NCI-H510A treated with DMSO at 0.1 percent for 48 hours (cell line): ENCODE measurements around the gene KLHL2.
"Not testable (repeated sequence)": the region's sequence is repeated elsewhere in the genome, so short reads cannot be mapped to it uniquely, and the experiment has no call there.

Experiments used
- DNase-seq: peaks from one replicate; lab custom pipeline; 2025; lab: John Stamatoyannopoulos, UW

The KLHL2 gene, protein sequence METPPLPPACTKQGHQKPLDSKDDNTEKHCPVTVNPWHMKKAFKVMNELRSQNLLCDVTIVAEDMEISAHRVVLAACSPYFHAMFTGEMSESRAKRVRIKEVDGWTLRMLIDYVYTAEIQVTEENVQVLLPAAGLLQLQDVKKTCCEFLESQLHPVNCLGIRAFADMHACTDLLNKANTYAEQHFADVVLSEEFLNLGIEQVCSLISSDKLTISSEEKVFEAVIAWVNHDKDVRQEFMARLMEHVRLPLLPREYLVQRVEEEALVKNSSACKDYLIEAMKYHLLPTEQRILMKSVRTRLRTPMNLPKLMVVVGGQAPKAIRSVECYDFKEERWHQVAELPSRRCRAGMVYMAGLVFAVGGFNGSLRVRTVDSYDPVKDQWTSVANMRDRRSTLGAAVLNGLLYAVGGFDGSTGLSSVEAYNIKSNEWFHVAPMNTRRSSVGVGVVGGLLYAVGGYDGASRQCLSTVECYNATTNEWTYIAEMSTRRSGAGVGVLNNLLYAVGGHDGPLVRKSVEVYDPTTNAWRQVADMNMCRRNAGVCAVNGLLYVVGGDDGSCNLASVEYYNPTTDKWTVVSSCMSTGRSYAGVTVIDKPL

DNA sequence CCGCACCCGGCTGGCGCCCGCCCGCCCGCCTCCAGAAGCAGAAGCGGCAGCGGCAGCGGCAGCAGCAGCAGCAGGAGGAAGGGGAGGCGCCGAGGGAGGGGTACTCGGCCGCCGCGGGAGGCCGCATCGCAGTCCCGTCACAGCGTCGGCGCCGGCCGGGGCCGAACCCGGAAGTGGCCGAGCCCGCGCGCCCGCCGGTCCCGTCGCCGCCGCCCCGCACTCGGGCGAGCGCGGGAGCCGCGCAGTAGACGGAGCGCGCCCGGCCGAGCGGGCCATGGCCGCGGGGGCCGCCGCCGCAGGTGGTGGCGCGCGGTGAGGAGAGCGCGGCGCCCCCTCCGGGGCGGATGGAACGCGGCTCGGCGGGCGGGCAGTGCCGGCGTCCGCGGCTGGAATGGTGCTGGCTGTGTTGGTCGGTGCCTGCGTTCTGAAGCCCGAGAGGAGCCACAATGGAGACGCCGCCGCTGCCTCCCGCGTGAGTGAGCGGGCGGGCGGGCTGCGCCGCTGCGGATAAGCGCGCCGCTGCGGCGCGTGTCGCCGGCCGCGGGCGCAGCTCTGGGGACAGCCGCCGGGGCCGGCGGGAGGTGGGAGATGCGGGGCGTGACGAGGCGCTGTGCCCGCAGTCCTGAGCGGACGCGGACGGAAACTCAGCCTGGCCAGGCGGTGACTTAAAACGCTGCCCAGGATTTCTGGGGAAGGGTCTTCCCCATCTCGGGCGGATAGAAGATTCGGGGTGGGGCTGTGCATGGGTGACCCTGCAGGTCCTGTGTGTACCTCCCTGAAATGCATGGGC, at the start of gene KLHL2:
TSS of gene KLHL2 (plus strand) at position 131 of the 790 bp plus-strand sequence. CDS start at position 447, 316 bp downstream.
- peak; percentile 7 for DNase-seq

GRCh38 chr4:165158762-165159161, 48.6 kb upstream of the KLHL2 start:
- DNase-seq, result no peak

DNA sequence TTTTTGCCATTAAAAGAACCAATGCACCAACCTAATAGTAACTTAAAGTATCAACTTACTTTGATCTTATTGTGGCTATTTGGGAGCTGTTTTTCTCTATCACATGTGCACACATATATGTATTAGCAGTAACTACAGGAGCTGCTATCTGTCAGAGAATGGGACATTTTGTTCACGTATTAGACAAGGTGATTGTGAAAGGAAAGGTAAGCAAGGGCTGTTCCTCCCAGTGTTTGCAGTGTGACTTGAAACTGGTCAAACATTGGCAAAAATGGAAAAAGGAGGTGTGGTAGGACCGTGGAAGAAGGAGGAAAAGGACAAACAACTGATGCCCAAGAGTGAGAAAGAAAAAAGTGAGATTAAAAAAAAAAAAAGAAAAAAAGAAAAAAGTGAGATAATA, 43.1 kb upstream of the KLHL2 start:
- DNase-seq, result no peak

- DNase-seq, result not testable (repeated sequence)
Observed at GRCh38 chr4:165166872-165167271, 40.5 kb upstream of the KLHL2 start.

- no peak for DNase-seq
Observed at GRCh38 chr4:165167650-165168049, 39.7 kb upstream of the KLHL2 start.

- DNase-seq, result no peak
Observed at GRCh38 chr4:165170819-165171218, 36.5 kb upstream of the KLHL2 start.

DNA sequence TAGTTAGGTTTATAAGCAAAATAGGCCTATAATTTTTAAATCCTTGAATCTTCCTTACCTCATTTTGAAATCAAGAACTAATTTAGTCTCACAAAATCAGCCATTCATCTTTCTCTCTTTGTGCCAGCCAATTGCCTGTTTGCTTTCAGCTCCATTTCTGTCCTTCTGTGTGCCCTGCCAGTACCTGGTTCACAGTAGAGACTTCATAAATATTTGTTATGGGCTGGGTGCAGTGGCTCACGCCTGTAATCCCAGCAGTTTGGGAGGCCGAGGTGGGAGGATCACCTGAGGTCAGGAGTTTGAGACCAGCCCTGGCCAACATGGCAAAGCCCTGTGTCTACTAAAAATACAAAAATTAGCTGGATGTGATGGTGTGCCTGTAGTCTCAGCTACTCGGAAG, 31.9 kb upstream of the KLHL2 start:
- DNase-seq, result not testable (repeated sequence)

- no peak for DNase-seq
Observed at GRCh38 chr4:165175879-165176278, 31.5 kb upstream of the KLHL2 start.

- no peak for DNase-seq
Observed at GRCh38 chr4:165177725-165178666, 29.4 kb upstream of the KLHL2 start.

GRCh38 chr4:165184220-165184619, 23.1 kb upstream of the KLHL2 start:
- DNase-seq, result no peak

DNA sequence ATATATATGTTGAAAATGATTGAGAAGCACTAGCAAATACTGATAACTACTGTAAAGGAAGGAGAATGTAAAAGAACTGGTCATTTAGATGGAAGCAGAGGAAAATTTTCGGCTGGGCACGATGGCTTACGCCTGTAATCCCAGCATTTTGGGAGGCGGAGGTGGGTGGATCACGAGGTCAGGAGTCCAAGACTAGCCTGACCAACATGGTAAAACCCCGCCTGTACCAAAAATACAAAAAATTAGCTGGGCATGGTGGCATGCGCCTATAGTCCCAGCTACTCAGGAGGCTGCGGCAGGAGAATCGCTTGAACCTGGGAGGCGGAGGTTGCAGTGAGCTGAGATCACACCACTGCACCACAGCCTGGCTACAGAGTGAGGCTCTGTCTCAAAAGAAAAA, 22.4 kb upstream of the KLHL2 start:
- DNase-seq, result not testable (repeated sequence)

DNA sequence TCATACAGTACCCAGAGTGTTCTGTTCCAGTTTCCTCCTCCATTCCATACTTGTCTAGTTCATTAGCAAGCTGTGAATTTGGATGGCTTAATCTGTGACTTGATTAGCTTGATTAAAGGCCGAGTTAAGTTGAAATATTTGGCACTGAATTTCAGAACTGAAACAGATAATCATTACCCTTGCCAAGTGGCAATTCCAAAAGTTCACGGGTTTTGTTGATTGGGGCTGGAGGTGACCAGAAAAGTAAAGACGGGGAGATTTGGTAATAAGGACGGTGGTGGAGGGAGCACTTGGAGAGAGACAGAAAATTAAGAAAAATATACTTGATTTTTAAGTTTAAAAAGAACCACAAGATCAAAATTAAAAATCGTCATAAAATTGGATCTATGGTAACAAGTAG, 21.9 kb upstream of the KLHL2 start:
- no peak for DNase-seq

DNA sequence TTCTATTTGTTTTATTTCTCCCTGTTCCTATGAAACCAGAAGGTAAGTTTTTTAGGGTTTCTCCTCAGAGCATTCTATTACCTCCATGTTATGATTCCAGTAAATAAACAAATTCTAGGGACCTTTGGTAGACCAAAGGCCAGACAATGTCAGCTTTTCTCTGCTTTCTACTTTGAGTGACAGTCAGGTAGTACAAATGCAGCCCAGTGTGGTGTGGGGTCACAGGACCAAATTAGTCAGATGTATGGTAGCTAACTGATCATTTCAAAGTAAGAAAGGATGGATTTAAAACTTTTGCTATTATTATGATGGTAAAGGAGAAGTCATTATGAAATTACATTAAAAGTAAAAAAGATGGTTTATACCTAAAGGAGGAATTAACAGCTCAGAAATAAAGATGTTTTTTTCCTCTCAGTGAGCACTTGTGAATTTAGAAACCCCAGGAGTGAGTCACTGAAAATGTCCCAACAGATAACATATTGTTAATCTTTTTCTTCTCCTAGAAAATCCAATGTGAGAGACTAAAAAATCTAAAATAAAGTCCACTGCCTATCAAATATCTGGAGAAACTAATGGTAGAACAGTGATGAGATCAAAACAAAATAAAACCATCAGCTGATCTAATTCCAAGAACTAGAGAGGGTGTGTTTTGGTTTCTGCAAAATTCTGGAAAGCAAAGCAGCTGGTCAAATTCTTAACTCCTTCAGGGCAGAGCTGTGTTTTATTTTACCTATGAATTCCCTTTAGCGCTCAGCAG, 16.6 kb upstream of the KLHL2 start:
- DNase-seq, result no peak

GRCh38 chr4:165191348-165191656, 16.1 kb upstream of the KLHL2 start:
- no peak for DNase-seq

- no peak for DNase-seq
Observed at GRCh38 chr4:165191814-165192499, 15.4 kb upstream of the KLHL2 start.

GRCh38 chr4:165192500-165192898, 14.9 kb upstream of the KLHL2 start:
- DNase-seq, result no peak

DNA sequence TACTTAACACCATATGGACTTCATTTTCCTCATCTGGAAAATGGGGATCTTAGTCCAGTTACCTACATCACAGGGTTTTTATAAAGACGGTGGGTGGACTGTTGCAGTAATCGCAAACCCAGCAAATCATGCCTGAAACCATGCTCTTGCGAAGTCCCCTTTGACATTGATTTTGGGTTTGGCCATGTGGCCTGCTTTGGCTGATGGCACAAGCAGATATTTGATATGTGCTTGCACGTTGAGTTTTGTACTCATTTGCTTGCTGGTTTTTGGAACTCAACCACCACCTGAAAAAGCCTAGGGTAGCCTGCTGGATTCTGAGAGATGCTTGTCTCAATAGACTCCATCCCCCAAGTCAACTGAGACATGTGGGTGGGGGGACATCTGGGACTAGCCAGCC, 14.4 kb upstream of the KLHL2 start:
- no peak for DNase-seq

DNA sequence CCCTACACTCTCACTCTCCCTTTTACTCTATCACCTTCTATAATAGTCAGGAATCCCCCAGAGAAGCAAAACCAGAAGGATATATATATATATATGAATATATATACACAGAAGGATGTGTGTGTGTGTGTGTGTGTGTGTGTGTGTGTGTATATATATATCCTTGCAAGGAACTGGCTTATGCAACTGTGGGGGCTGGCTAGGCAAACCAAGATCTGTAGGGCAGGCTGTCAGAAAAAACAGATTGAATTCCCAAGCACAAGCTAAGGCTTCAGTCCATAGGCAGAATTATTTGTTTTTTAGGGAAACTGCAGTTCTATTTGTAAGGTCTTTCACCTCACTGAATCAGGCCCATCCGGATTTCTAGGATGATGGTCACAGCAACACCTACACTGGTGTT, 13.0 kb upstream of the KLHL2 start:
- no peak for DNase-seq

DNA sequence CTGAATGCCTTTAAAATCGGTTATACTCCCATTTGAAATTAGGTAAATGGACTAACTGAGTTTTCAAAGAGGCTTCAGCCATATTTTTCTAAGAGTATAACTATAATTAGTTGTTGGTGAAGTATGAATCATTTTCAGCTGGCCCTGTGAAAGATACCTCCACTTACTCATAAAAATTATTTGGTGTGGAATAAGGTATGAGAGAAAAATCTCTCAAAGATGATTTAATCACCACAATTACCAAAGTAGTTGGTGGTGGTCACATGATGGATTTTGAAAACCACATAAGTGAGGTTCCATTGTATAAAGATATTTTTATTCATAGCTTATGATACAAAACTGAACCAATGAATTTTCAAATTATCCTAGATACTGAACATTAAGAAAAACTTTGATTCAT, 9.0 kb upstream of the KLHL2 start:
- no peak for DNase-seq

GRCh38 chr4:165199286-165199685, 8.1 kb upstream of the KLHL2 start:
- no peak for DNase-seq

GRCh38 chr4:165199722-165200121, 7.6 kb upstream of the KLHL2 start:
- no peak for DNase-seq
